GM19240 (cell line): Measurements from ENCODE around the gene ADAM23.

ENCODE experiments used
- DNase-seq: peaks from one replicate; pipeline ENCODE4 v3.0.0; 2011; ENCODE audit warnings: low spot score; ENCODE audit not compliant: insufficient read length

ADAM23 gene

GRCh38 chr2:206561962-206562361 is 118.6 kb downstream of the ADAM23 start:
- DNase-seq: no peak

GRCh38 chr2:206562375-206562774 is 119.0 kb downstream of the ADAM23 start:
- DNase-seq: no peak

- DNase-seq: no peak
Observed at GRCh38 chr2:206563374-206563773, 120.0 kb downstream of the ADAM23 start.

- no peak for DNase-seq
Observed at GRCh38 chr2:206565666-206566065, 122.3 kb downstream of the ADAM23 start.

- no peak for DNase-seq
Observed at GRCh38 chr2:206569470-206569869, 126.1 kb downstream of the ADAM23 start.

DNA sequence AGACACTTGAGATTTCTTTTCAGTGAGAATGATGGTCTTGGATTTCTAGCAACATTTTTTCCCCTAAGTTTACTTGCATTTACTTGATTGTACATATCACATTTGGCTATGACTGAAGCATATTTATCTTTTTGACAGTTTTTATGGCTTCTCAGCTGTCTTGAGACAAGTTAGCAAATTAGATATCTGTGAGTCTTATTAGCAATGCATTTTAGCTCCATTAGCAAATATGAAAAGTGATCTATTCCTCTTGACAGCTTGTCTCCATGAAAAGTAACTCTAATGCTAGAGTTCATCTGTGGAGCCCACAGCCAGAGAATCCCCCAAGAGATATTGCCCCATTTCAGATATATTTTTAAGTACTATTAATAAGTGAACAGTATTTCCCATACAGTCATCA is 126.9 kb downstream of the ADAM23 start:
- DNase-seq: no peak

DNA sequence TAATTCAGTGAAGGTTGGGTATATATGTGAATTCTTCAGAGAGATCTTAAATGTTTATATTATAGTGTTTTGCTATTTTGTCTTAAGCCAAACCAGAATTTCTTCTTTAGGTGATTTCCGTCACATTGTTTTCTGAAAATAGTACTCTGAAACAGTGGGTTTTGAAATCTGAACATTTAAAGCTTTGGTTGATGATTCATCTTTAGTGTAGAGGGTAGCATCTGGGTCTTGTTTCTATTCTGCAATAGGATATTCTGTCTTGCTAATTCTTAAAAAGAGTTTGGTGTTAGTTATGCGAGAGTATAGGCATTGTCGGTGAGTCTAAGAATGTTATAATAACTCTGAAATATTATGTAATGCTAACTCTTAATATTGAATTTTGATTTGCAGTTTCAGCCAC is 129.4 kb downstream of the ADAM23 start:
- no peak for DNase-seq

DNA sequence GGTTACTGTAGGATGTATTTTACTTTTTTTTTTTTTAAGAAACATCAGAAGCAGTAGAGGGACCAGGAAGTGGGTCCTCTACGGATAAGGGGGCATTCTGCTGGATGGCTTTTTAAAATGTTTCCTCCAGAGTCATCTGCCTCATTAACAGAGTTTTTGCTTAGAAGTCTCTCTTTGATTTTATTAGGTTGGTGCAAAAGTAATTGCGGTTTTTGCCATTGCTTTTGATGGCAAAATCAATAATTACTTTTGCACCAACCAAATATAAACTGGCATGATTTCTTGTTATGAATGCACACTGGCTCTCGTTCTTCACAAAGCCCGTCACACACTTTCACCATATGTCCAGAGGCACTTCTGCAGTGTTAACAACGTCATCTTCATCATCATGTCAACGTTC is 130.5 kb downstream of the ADAM23 start:
- no peak for DNase-seq

GRCh38 chr2:206584323-206585116 is 141.2 kb downstream of the ADAM23 start:
- DNase-seq: no peak

DNA sequence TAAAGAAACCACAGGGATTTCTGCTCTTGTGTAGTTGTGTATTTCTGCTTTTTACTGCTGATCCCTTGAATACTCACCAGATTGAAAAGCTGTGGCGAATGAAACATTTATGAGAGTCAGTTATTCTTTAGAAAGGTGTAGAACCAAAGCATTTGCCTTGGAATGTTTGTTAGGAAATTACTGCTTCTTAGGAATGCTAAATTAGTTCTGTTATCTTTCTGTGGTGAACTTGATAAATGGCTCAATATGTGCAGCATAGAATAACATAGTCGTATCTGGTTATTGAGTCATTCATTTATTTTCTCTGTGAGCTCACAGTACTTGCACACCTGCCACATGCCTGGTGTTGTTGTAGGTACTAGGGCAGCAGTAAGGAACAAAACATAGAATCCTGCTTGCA is 142.0 kb downstream of the ADAM23 start:
- DNase-seq: no peak

- no peak for DNase-seq
Observed at GRCh38 chr2:206586609-206587008, 143.3 kb downstream of the ADAM23 start.

GRCh38 chr2:206597717-206598218 is 154.4 kb downstream of the ADAM23 start:
- DNase-seq: no peak

DNA sequence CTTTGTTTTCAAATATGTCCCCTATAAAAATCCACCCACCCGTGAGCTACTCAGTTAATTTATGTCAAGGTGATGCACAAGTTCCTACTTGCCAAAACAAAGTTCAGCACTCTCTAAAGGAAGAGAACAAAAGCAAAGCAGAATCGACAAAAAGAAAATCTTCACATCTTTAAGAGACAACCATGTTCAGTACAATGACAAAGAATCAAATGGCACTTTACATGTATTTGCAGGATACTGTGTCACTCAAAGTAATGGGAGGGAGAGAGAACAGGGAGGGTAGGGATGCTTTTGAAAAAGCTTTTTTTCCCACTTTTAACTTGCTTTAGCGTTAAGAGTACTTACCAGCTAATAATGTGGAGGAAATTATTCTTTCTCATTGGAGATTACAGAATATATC is 159.9 kb downstream of the ADAM23 start:
- no peak for DNase-seq

DNA sequence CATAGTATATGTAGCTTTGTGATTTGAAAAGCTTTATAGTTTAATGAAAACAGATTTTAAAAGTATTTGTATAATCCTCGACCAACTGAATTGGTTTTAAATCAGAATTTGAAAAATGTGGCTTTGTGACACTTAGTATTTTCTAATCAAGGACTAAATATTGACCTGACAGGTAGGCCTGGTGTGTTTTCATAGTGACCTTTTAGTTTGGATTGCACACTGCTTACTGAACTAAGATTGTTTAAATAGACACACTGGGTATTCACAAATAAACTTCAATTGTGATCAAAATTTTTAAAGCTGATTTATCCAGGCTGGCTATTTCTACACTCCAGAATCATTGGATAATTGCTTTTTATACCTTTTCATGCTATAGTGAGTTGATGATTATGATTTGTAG is 167.1 kb downstream of the ADAM23 start:
- DNase-seq: no peak

DNA sequence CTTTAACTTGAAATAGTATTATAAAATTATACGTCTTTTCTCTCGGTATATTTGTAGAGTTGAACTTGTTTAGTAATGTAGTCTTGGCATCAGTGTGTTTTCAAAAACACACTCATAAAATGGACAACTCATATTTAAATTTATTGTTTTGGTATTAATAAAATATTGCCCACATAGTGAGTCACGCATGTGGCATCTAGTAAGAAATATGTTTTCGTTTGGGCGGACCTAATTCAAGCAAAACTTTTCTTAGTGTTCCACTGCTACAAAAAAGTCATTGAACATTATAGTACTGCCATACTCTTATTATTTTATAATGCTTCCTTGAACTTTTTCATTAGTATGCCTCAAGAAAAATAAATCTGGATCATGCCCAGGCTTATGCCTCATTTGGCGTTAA is 167.9 kb downstream of the ADAM23 start:
- no peak for DNase-seq

DNA sequence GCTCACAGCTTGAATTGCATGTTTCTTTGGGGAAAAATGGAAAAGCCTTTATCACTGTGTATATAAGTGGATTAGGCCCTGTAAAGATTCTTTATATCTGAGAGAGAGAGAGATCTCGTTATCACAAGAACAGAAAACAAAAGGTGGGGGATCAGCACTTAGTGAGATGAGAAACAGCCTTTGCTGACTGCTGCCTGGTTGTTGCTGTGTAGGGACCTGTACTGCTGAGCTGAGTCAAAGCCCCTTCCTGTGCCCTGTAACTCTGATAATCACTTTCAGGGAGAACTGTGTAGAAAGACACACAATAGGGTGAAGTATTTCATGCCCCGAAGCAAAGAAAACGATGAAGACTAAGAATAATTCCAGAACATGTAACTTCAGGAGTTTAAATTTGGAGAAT is 168.4 kb downstream of the ADAM23 start:
- DNase-seq: no peak

- no peak for DNase-seq
Observed at GRCh38 chr2:206614811-206615210, 171.5 kb downstream of the ADAM23 start.

DNA sequence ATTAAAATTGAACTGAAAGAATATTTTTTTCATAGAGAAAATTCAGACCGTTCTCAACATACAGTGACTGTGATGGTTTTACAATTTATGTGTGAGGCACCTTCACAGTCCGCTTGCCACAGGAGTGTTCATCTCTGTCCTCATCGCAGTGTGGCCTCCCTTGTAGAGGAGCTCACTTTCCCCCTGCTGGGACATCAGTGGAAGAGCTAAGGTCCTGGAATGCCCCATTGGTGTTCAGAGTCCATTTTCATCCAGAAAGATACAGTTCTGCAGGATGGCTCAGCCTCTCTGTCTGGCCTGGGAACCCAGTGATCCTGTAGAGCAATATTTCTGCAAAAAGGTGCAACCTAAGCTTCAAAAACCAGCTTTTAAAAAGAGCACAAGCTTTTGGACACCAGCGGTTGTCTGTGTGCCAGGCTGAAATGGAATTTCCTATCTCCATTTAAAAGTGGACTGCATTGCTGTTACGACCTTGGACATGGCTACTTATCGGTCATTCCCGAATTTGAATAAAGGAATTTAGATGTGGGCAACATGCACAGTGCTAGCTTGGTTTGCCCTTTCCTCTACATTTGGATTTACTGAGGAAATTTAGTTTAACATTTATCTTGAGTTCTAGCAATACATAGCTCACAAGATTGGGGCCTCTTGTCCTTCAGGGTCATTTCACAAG is 172.2 kb downstream of the ADAM23 start:
- no peak for DNase-seq

- no peak for DNase-seq
Observed at GRCh38 chr2:206616151-206616550, 172.8 kb downstream of the ADAM23 start.

DNA sequence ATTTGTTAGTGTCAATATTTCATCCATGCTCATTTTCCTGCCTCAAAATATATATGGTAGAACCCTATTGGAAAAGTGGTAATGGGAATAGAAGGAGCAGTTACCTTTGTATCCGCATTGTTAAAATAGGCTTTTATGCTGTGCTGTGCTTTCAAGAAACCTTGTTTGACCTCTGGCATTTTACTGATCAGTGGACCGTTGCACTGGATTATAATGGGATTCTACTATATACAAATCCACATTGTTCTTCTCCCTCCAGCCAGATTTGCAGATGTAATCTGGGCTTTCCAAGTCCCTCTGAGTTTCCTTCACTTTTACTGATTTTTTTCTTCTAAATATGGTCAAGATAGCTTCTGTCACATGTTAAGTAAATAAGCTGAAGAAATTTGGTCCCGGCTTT is 175.7 kb downstream of the ADAM23 start:
- no peak for DNase-seq

- DNase-seq: no peak
Observed at GRCh38 chr2:206626108-206626507, 182.8 kb downstream of the ADAM23 start.

DNA sequence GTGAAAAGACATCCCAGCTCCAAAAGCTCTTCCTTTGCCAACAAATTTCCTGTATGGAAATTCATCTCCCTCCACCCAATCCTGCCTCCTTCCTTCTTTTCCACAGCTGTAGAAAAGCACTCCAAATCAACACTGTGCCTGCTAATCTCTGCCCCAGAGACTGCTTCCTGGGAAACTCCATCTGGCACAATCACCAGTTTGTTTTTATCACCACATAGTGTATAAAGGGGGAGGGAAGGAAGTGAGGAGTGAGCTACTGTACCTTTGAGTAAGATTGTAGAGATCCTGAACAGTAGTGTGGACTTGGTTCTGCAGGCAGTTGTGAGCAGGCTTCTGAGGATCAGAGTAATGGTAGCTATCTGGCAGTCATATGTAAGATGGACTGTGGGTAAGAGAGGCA is 184.3 kb downstream of the ADAM23 start:
- no peak for DNase-seq

DNA sequence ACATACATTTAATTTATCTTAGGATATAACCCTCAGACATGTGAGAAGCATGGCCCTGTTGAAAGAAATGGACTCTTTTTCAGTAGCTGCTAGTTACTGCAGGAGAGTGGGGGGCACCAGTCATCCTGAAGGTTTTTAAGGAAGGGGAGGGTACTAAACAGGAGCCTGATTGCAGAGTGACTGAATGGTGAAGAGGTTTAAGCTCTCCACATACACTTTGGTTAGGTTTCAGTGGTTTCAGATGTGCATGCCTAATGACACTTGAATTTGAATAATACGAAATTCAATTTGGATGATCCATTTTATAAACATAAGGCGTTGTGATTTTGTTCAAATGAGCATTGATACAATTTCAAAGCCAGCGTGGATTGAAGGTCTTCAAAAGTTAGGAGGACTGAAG is 188.0 kb downstream of the ADAM23 start:
- DNase-seq: no peak
